LNCaP clone FGC (cell line): ENCODE results near the gene MRPL55.
A peak's percentile ranks its signal among the peaks of the same experiment; 100 is the strongest.

Source experiments
- DNase-seq: peaks from one replicate; pipeline ENCODE4 v3.0.0-alpha.2; 2011; ENCODE audit warnings: low read depth
- H3K4me3 ChIP-seq: 2 replicates; pipeline ENCODE4 v1.5.1; 2011; ENCODE audit warnings: mild to moderate bottlenecking, low read depth, low read length, control low read depth
- TF ChIP-seq, protein P1 (sequence below): IDR thresholded peaks from 2 replicates; pipeline ENCODE4 v1.5.1; 2012; ENCODE audit warnings: mild to moderate bottlenecking; ENCODE audit not compliant: control insufficient read depth, insufficient read depth; ENCODE audit errors: extremely low read depth

Gene MRPL55

DNA sequence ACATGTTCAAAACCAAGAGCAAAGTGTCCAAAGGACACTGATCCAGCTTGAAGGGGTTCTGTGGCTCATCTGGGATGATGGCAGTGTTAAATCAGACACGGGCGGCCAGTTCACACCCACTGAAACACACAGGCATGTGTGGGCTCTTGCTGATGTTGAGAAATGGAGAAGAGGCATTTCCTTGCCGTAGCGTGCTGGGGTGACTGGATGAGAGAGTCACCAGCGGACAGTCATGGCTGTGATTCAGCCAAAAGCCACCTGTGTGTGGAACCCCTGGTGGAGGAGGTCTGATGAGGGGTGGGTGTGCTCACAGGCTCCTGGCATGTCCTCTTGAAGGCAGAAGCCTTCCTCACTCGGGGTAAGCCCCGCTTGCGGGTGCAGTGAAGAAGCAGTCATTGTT, 13.2 kb downstream of the MRPL55 start:
- TF ChIP-seq, protein P1, sequence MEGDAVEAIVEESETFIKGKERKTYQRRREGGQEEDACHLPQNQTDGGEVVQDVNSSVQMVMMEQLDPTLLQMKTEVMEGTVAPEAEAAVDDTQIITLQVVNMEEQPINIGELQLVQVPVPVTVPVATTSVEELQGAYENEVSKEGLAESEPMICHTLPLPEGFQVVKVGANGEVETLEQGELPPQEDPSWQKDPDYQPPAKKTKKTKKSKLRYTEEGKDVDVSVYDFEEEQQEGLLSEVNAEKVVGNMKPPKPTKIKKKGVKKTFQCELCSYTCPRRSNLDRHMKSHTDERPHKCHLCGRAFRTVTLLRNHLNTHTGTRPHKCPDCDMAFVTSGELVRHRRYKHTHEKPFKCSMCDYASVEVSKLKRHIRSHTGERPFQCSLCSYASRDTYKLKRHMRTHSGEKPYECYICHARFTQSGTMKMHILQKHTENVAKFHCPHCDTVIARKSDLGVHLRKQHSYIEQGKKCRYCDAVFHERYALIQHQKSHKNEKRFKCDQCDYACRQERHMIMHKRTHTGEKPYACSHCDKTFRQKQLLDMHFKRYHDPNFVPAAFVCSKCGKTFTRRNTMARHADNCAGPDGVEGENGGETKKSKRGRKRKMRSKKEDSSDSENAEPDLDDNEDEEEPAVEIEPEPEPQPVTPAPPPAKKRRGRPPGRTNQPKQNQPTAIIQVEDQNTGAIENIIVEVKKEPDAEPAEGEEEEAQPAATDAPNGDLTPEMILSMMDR: no peak
- DNase-seq: no peak
- H3K4me3 ChIP-seq: no peak overlapping the region

DNA sequence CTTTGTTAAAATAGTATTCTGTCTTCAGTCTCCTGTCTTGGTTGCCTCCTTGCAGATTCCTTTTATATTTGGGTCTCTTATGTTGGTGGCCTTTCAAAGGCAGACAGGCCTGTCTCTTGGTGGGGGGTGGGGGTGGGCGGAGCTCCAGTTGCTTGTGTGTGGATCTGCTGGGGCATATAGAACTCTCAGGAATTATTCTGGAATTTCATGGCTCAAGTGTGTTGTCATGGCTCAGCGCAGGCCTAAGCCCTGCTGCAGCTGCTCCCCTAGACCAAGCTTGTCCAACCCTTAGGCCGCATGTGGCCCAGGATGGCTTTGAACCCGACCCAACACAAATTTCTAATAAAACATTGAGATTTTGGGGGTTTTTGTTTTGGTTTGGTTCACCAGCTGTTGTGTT, 13.9 kb downstream of the MRPL55 start:
- no peak overlapping the region for H3K4me3 ChIP-seq
- no peak for DNase-seq
- TF ChIP-seq, protein P1: no peak

DNA sequence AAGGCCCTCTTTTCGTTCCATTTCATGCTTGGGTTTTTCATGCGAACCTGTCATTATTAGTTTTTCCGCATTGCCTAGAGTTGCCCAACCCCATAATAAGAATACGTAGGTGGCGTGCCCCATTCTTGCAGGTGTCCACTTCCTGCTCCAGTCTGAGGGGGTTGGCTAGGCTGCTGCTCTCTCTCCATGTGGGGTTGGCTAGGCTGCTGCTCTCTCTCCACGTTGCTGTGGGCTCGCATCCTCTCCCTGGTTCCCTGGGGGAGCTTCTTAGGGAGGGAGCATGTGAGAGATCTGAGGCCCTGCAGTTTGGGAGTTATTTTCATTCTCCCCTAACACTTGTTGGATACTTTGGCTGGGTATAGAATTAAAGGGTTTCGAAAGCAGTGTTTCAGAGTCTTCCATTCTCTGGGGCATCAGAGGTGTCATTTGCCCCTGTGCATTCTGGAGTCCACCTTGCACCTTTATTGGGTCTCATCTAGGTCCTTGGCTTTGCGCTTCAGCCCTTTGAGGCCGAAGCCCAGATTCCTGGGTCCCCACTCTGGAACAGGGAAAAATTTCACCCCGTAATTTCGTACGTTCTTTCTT, 14.6 kb downstream of the MRPL55 start:
- no peak overlapping the region for H3K4me3 ChIP-seq
- TF ChIP-seq, protein P1: no peak
- DNase-seq: no peak

DNA sequence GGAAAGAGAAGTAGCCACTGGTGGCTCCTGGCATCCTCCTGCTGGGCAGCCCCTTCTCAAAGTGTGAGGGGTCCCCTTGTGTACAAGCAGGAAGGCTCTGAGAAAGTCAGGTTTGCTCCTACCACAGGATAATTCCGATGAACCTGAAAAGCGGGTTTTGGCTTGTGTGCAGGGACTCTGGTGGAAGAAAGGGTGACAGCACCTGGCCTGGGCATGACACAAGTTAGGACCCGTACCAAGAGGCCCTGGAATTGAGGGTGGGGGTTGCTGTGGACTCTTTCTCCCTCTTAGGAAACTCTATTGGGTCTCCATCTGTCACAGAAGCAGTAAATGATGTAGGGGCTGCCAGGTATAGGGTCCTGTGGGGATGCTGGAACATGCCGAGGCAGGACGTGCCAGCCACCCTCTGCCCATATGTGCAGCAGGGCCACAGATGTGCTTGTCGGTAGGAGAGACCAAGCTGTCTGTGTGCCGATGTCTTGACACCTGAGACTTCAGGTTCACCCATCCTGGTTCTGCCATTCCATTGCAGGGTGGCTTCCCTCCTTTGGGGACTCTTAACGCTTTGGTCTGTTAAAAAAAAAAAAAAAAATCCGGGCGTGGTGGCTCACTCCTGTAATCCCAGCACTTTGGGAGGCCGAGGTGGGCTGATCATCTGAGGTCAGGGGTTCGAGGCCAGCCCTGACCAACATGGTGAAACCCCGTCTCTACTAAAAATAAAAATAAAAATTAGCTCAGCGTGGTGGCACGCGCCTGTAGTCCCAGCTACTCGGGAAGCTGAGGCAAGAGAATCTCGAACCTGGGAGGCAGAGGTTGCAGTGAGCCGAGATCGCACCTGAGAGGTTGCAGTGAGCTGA, 15.8 kb downstream of the MRPL55 start:
- H3K4me3 ChIP-seq: peak overlapping the region; percentile 6; the same call in 1 of the 2 replicates
- no peak for DNase-seq
- TF ChIP-seq, protein P1: no peak

DNA sequence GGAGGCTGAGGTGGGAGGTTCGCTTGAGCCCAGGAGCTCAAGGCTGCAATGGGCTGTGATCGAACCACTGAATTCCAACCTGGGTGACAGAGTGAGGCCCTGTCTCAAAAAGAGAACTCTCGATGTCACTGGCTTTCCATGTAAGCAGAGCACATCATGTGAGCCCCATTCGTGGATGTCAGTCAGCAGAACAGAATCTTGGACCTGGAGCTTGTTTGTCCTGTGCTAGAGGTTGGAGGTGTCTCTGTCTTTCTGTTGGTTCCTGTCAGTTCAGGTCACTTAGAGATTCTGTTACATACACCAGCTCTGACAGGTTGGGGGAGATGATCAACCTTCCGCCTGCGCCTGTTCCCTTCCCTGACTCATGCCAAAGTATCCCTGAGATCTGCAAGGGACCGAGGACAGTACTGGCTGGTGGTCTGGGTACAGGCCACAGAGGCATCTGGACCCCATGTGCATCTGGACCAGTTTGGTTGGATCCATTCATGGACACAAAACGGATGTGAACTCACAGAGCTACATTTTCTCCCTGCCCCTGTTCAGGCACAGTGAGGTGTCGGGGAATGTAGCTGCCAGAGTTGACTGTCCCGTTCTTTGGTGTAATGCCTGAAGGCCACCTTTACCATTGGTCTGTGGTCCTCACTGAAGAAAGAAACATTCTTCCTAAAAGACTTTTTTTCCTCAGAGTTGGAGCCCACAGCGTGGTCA, 16.6 kb downstream of the MRPL55 start:
- peak overlapping the region; percentile 6; the same call in 1 of the 2 replicates for H3K4me3 ChIP-seq
- TF ChIP-seq, protein P1: no peak
- DNase-seq: no peak

DNA sequence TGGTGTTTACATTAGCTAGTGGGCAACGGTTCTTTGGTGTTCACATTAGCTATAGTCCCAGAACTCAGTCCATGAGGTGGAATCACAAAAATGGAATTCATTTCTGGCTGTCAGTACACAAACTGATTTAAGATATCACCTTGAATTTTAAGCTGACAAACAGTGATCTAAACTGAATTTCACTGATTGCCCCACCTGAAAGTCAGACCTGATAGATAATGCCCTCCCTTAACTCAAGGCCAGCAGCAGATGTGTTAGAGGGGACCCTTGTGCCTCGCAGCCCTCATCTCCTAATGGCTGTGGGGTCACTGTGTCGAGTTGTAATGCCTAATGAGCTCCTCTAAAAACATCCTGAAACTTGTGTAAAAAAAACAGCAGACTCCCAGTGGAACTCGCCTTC, 18.0 kb downstream of the MRPL55 start:
- DNase-seq: no peak
- no peak overlapping the region for H3K4me3 ChIP-seq
- TF ChIP-seq, protein P1: no peak
